H54 (cell line): Measurements from ENCODE around the gene MSL3.

Experiments used
- DNase-seq: peaks from one replicate; pipeline ENCODE4 v3.0.0; 2011; ENCODE audit warnings: low spot score, mixed read lengths; ENCODE audit not compliant: insufficient read length
- FAIRE-seq: peaks from 3 replicates; lab custom pipeline; 2011; peaks lifted over from hg19 to GRCh38; lab: Jason Lieb, UNC
- POLR2A ChIP-seq: IDR thresholded peaks from 2 replicates; pipeline ENCODE4 v1.6.1; 2011; ENCODE audit warnings: low read depth, mild to moderate bottlenecking, low read length

MSL3 gene, protein sequence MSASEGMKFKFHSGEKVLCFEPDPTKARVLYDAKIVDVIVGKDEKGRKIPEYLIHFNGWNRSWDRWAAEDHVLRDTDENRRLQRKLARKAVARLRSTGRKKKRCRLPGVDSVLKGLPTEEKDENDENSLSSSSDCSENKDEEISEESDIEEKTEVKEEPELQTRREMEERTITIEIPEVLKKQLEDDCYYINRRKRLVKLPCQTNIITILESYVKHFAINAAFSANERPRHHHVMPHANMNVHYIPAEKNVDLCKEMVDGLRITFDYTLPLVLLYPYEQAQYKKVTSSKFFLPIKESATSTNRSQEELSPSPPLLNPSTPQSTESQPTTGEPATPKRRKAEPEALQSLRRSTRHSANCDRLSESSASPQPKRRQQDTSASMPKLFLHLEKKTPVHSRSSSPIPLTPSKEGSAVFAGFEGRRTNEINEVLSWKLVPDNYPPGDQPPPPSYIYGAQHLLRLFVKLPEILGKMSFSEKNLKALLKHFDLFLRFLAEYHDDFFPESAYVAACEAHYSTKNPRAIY

GRCh38 chrX:11757719-11758399 lies at the start of gene MSL3:
MSL3 (plus strand) TSS chrX:11758237; CDS start chrX:11758264, 27 bp downstream.
- peak; percentile 49 for TF ChIP-seq POLR2A
- DNase-seq (peak; percentile 12), FAIRE-seq (no peak)

DNA sequence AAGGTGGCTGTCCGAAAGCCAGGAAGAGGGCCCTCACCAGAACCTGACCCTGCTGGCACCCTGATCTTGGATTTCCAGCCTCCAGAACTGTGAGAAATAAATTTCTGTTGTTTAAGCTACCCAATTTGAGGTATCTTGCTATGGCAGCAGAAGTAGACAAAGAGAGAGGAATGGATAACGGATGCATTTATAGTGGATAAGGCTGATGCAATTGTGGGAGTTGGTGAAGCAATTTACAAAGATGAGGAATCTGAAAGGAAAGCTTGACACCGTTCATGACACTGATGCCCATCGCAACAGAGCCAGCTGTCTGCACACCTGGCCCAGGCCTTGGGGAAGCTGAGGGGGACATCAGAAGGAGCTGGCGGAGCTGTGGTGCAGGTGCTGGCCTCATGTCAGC lies 35.7 kb upstream of the MSL3 start:
- DNase-seq (no peak), FAIRE-seq (no peak)
- no peak for TF ChIP-seq POLR2A

GRCh38 chrX:11724122-11725017 lies 33.7 kb upstream of the MSL3 start:
- no peak for TF ChIP-seq POLR2A
- no peak for DNase-seq
- no peak for FAIRE-seq

DNA sequence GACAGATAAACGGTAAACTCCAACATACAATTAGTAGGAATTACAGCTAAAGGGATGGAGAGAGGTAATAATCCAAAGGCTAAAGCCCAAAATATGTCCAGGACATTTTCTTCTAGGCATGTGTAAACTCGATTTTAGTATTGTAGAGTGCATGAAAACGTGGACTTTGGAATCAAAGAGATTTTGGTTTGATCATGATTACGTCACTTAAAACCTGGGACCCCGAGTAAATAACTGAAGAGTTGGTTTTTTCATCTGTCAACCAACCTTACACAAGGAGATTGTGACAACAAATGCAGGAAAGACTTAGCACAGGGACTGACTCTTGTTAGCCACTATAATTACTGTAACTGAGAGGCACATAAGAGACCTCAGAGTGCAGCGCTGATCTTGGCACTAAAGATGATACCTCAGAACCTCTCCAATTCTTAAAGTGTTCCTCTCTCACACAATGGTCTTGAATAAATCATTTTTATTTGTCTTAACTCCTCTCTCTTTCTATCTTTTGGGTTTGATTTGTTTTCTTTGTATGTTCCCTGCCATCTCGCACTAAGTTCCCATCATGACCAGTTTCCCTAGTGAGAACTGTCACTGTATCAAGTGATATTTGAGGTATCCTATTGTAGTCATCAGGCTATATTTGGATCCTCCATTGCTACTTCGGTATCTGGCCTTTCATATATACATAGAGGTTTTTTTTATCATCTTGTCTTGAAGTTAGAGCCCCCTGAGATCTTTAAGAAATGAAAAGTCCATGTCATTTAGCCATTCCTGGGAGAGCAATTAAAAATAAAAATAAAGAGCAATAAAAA lies 32.2 kb upstream of the MSL3 start:
- no peak for DNase-seq
- FAIRE-seq: no peak

GRCh38 chrX:11728556-11728955 lies 29.5 kb upstream of the MSL3 start:
- FAIRE-seq (no peak), DNase-seq (no peak)
- TF ChIP-seq POLR2A: no peak

More for the DNA sequence above, 32.2 kb upstream of the MSL3 start:
- no peak for TF ChIP-seq POLR2A

DNA sequence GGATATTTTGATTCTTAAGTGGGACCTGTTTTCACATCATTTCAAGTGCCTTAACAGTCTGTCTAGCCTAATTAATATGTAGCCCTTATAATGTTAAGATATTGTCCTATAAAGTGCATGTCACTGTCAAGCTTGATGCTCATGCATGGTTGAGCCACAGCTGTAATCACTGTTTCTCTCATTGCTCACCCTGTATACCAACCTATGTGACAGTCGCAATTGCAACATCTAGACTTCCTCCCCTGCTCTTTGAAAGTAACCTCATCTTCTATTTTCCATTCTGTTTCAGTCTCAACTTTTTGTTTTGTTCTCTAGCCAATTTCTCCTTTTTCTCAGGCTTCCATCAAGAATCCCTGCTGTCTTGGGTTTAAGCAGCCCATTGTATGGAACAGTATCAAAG lies 24.4 kb upstream of the MSL3 start:
- DNase-seq: no peak
- TF ChIP-seq POLR2A: no peak
- no peak for FAIRE-seq

DNA sequence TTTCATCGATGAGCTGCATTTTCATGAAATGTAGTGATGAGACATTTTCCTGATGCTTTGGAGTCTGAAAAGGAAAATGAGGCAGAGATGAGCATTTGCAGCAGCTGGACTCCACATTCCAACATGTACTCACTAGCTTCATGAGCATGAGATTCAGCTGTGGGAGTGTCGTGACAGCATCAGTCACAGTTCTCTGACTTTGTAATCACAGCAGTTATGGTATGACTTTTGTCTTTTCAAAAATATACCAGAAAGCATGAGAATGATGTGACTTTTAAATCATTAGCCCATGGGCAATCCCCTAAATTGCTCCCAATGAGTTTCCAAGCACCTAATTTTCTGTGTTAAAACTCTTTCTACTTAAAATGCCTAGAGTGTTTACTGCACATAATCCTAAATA lies 18.3 kb upstream of the MSL3 start:
- no peak for TF ChIP-seq POLR2A
- DNase-seq (no peak), FAIRE-seq (no peak)

DNA sequence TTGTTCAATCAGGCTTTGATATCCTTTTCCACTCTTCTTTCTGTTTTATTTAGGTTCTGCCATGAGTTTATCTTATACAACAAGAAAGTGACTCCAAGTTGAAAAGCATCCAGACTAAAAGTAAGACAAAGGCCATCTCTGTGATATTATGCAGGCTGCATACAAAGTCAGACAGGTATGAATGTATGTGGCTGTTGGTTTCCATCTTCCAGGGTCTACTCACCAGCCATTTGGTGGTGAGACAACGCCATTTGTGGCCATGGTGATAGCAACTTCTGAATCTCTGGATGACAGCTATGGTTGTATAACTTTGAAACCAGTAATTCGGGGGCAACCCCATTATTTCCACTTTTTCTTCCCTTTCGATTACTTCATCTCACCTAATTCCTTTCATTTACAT lies 17.2 kb upstream of the MSL3 start:
- no peak for FAIRE-seq

DNA sequence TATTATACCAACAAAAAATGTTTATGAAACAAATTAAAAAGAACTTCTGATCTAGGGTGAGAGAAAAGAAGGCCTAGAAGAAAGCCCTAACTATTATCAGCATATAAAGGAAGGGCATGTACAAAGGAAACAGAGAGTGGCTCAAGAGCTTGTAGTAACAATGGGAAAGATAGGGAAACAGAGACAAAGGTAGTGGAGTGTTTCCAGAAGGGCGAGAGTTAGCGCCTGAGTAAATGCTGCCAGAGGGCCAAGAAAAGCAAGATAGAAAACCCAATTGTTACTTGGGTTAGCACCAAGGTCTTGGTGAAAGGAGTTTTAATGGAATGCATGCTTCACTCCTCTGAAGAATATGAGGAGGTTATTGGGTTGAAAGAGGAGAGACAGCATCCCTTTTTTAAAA lies 16.5 kb upstream of the MSL3 start:
- no peak for TF ChIP-seq POLR2A
- FAIRE-seq (no peak), DNase-seq (no peak)

More for the DNA sequence above, 17.2 kb upstream of the MSL3 start:
- no peak for DNase-seq
- TF ChIP-seq POLR2A: no peak

DNA sequence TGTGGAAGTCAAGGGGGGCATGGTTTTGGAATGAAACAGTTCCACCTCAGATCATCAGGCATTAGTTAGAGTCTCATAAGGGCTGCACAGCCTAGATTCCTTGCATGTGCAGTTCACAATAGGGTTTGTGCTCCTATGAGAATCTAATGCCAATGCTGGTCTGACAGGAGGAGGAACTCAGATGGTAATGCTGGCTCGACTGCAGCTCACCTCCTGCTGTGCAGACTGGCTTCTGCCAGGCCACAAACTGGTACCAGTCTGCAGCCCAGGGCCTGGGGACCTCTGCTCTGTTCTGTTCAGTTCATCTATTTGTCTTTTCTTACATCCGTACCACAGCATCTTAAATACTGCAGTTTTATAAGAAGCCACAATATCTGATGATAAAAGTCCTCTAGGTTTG lies 12.2 kb upstream of the MSL3 start:
- FAIRE-seq (no peak), DNase-seq (no peak)
- no peak for TF ChIP-seq POLR2A

- TF ChIP-seq POLR2A: no peak
- FAIRE-seq: no peak
- DNase-seq: no peak
Measured at GRCh38 chrX:11750046-11750445, 8.0 kb upstream of the MSL3 start.

GRCh38 chrX:11750694-11751093 lies 7.3 kb upstream of the MSL3 start:
- FAIRE-seq (no peak), DNase-seq (no peak)

GRCh38 chrX:11751261-11751660 lies 6.8 kb upstream of the MSL3 start:
- FAIRE-seq (no peak), DNase-seq (no peak)
- TF ChIP-seq POLR2A: no peak

More at GRCh38 chrX:11750694-11751093, 7.3 kb upstream of the MSL3 start:
- no peak for TF ChIP-seq POLR2A

GRCh38 chrX:11753668-11754067 lies 4.4 kb upstream of the MSL3 start:
- no peak for DNase-seq
- no peak for TF ChIP-seq POLR2A
- FAIRE-seq: no peak
